PC-9 (cell line): ENCODE results near the gene SPINT3. TPM values are rescaled to one million over a fixed set of nuclear protein-coding genes. Genes with fewer than 3 reads are reported as not detected.

Experiments
- BruUV-seq: library from RNA; stranded (reverse); fragments of 400-500 nt; replicated peaks from 2 replicates; lab custom pipeline; 2021; lab: Mats Ljungman, UMichigan
- CTCF ChIA-PET: fragments of 300-600 bp; sonication (Branson Sonifier 250); formaldehyde crosslinking; loops from one replicate; lab custom pipeline; 2022; ENCODE audit warnings: antibody characterized with exemption; lab: Charles Lee
- POLR2A ChIA-PET: fragments of 300-600 bp; sonication (Branson Sonifier 250); formaldehyde crosslinking; loops from one replicate; lab custom pipeline; 2022; ENCODE audit warnings: antibody characterized with exemption; ENCODE audit not compliant: unreplicated experiment; lab: Charles Lee
- DNase-seq, 2 experiments: peaks; one replicate each; pipeline versions ENCODE4 v3.0.0 to v3.0.0-alpha.2; 2015 to 2022; ENCODE audit warnings: mixed read lengths in 1 of 2
- H2AFZ ChIP-seq: fragments of 200-600 bp; sonication (generic); 2 replicates; pipeline ENCODE4 v1.8.1; 2017; ENCODE audit warnings: antibody characterized with exemption
- H3F3A ChIP-seq: fragments of 200-600 bp; sonication (generic); 2 replicates; pipeline ENCODE4 v1.8.1; 2017; ENCODE audit warnings: antibody characterized with exemption, mild to moderate bottlenecking, low read depth; ENCODE audit not compliant: insufficient read depth
- H3K27ac ChIP-seq: fragments of 200-600 bp; sonication (generic); 2 replicates; pipeline ENCODE4 v1.6.1; 2016; ENCODE audit warnings: mixed run types
- H3K27me3 ChIP-seq: fragments of 200-600 bp; sonication (generic); 2 replicates; pipeline ENCODE4 v1.6.1; 2016; ENCODE audit warnings: low read depth, mixed run types; ENCODE audit not compliant: insufficient read depth
- H3K36me3 ChIP-seq: fragments of 200-600 bp; sonication (generic); 2 replicates; pipeline ENCODE4 v1.6.1; 2016; ENCODE audit warnings: low read depth, mixed run types
- H3K4me1 ChIP-seq: fragments of 200-600 bp; sonication (generic); replicated peaks from 2 replicates; pipeline ENCODE4 v1.6.1; 2016; ENCODE audit warnings: mixed run types; ENCODE audit not compliant: insufficient read depth
- H3K4me2 ChIP-seq: fragments of 200-600 bp; sonication (generic); 2 replicates; pipeline ENCODE4 v1.6.1; 2017; ENCODE audit warnings: mixed run types
- H3K4me3 ChIP-seq: fragments of 200-600 bp; sonication (generic); 2 replicates; pipeline ENCODE4 v1.6.1; 2016; ENCODE audit warnings: mixed run types
- H3K79me2 ChIP-seq: fragments of 200-600 bp; sonication (generic); 2 replicates; pipeline ENCODE4 v1.6.1; 2017; ENCODE audit warnings: low read depth, mixed run types
- H3K9me2 ChIP-seq: fragments of 200-600 bp; sonication (generic); 2 replicates; pipeline ENCODE4 v1.8.1; 2017; ENCODE audit warnings: mild to moderate bottlenecking; ENCODE audit not compliant: insufficient read depth
- H3K9me3 ChIP-seq: fragments of 200-600 bp; sonication (generic); 2 replicates; pipeline ENCODE4 v1.8.1; 2016; ENCODE audit warnings: low read depth; ENCODE audit not compliant: insufficient read depth
- H4K20me1 ChIP-seq: fragments of 200-600 bp; sonication (generic); 2 replicates; pipeline ENCODE4 v1.8.1; 2017; ENCODE audit not compliant: insufficient read depth
- CTCF ChIP-seq: fragments of 200-600 bp; sonication (generic); conservative IDR thresholded peaks from 2 replicates; pipeline ENCODE4 v1.6.1; 2017; ENCODE audit warnings: mixed run types, antibody characterized with exemption, mild to moderate bottlenecking, moderate library complexity
- EZH2 ChIP-seq: fragments of 200-600 bp; sonication (generic); IDR thresholded peaks from 2 replicates; pipeline ENCODE4 v1.8.0; 2017; ENCODE audit warnings: antibody characterized with exemption, low read depth
- intact Hi-C: fragments of 100-400 bp; cut with micrococcal nuclease; formaldehyde crosslinking; loops from one replicate; pipeline ENCODE4 v1.10.0; 2022; ENCODE audit not compliant: unreplicated experiment
- total RNA-seq: library from RNA; stranded (reverse); gene quantifications from 2 replicates; pipeline ENCODE4 v1.2.3, GENCODE V29; 2021

SPINT3 gene
- total RNA-seq, 1 experiment from 2014 or later, result not detected

GRCh38 chr20:45523821-45524220, 8.4 kb upstream of the SPINT3 start:
- intact Hi-C loops, result no loop called here
- no peak for TF ChIP-seq EZH2
- no peak for TF ChIP-seq CTCF
- Histone ChIP-seq H3K9me3 (peaks cover 8% of the 10 kb centered on the region; the same call in 1 of the 2 replicates), H3K9me2 (no peaks in the 10 kb centered on the region), H3K4me2 (peak overlapping the region; percentile 44), H3K27me3 (no peaks in the 10 kb centered on the region), H4K20me1 (no peaks in the 10 kb centered on the region), H3K36me3 (no peaks in the 10 kb centered on the region), H2AFZ (peak overlapping the region; percentile 71; the same call in 1 of the 2 replicates), H3F3A (peaks cover 22% of the 10 kb centered on the region), H3K79me2 (no peaks in the 10 kb centered on the region), H3K4me3 (no peak overlapping the region; the same call in 1 of the 2 replicates), H3K4me1 (peaks cover 25% of the 10 kb centered on the region), H3K27ac (peak overlapping the region; percentile 46)
- ChIA-PET CTCF (no interaction called here), POLR2A (interaction anchor here (0.5 kb wide), 1 partner anchor 176 kb away, joined by 3 read pairs; no protein-coding TSS in a partner anchor)
- BruUV-seq, result no TSS peak
- peak in 1 of 2 experiments; percentile 44 for DNase-seq

GRCh38 chr20:45518282-45518681, 2.9 kb upstream of the SPINT3 start:
- Histone ChIP-seq H2AFZ (no peak overlapping the region), H4K20me1 (no peaks in the 10 kb centered on the region), H3K4me2 (peak overlapping the region; percentile 64), H3F3A (peaks cover 23% of the 10 kb centered on the region), H3K27ac (peak overlapping the region; percentile 83), H3K4me3 (peak overlapping the region; percentile 4; the same call in 1 of the 2 replicates), H3K27me3 (no peaks in the 10 kb centered on the region), H3K36me3 (no peaks in the 10 kb centered on the region), H3K9me2 (no peaks in the 10 kb centered on the region), H3K4me1 (peaks cover 24% of the 10 kb centered on the region), H3K9me3 (peaks cover 8% of the 10 kb centered on the region; the same call in 1 of the 2 replicates), H3K79me2 (no peaks in the 10 kb centered on the region)
- BruUV-seq, result no TSS peak
- ChIA-PET POLR2A (interaction anchor here (0.5 to 0.9 kb wide), 11 partner anchors 10 to 1221 kb away, joined by 3 to 9 read pairs (median 4); no protein-coding TSS in a partner anchor), CTCF (interaction anchor here (0.8 to 1.3 kb wide), 3 partner anchors 82 to 253 kb away, joined by 3 to 4 read pairs (median 4); no protein-coding TSS in a partner anchor)
- intact Hi-C loops, result loop anchor here (1.0 kb wide), 3 partner anchors 10 to 261 kb away; partner anchors contain the start of gene WFDC2
- no peak for TF ChIP-seq EZH2
- no peak for TF ChIP-seq CTCF
- DNase-seq, result peak; percentile 85 to 96

GRCh38 chr20:45510242-45510862, 5.1 kb downstream of the SPINT3 start:
- Histone ChIP-seq H4K20me1 (no peaks in the 10 kb centered on the region), H3F3A (peaks cover 27% of the 10 kb centered on the region), H3K4me3 (no peak overlapping the region), H3K27me3 (no peaks in the 10 kb centered on the region), H3K9me3 (0 out of 2 replicates have a peak, but pooled peaks cover 3% of the 10 kb centered on the region), H3K79me2 (no peaks in the 10 kb centered on the region), H2AFZ (no peak overlapping the region), H3K4me2 (no peak overlapping the region), H3K27ac (no peak overlapping the region), H3K9me2 (no peaks in the 10 kb centered on the region), H3K4me1 (peaks cover 45% of the 10 kb centered on the region), H3K36me3 (no peaks in the 10 kb centered on the region)
- BruUV-seq, result no TSS peak
- intact Hi-C loops, result no loop called here
- ChIA-PET POLR2A (no interaction called here), CTCF (no interaction called here)
- no peak for TF ChIP-seq CTCF
- TF ChIP-seq EZH2, result no peak
- DNase-seq, result no peak
